ENCODE data around the gene C5.
"Not testable (repeated sequence)": the region's sequence is repeated elsewhere in the genome, so short reads cannot be mapped to it uniquely, and the experiment has no call there.

The C5 gene

GRCh38 chr9:120980951-120981350 lies 69.1 kb downstream of the C5 start:
- Histone ChIP-seq H3K9ac (ENCODE audit: low read depth, low read length) (no peak overlapping the region; the same call in 1 of the 2 replicates), H3K36me3 (ENCODE audit: insufficient read depth, low read length) (no peaks in the 10 kb centered on the region), H3K4me1 (ENCODE audit: insufficient read depth, low read length) (peaks cover 4% of the 10 kb centered on the region; the same call in 1 of the 2 replicates), H3K9me3 (ENCODE audit: control insufficient read depth, insufficient read depth, low read length) (no peaks in the 10 kb centered on the region)

DNA sequence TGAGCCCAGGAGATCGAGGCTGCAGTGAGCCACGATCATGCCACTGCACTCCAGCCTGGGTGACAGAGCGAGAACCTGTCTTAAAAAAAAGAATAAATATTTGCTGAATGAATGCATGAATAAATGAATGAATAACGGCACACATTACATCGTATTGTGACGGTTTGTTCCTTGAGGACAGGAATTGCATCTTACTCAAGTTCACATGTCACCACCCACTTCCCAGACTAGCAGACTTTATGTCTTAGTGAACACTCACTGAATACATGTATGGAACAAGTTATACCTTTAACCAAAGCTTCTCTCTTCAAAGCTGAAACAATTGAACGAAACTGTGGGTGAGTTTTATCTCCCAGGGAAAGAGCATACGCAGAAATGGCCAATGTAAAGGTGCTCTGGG lies 70.3 kb downstream of the C5 start:
- Histone ChIP-seq H3K9ac (ENCODE audit: low read depth, low read length) (no peak overlapping the region), H3K9me3 (ENCODE audit: control insufficient read depth, insufficient read depth, low read length) (no peaks in the 10 kb centered on the region), H3K4me1 (ENCODE audit: insufficient read depth, low read length) (peaks cover 4% of the 10 kb centered on the region; the same call in 1 of the 2 replicates), H3K36me3 (ENCODE audit: insufficient read depth, low read length) (no peaks in the 10 kb centered on the region)

DNA sequence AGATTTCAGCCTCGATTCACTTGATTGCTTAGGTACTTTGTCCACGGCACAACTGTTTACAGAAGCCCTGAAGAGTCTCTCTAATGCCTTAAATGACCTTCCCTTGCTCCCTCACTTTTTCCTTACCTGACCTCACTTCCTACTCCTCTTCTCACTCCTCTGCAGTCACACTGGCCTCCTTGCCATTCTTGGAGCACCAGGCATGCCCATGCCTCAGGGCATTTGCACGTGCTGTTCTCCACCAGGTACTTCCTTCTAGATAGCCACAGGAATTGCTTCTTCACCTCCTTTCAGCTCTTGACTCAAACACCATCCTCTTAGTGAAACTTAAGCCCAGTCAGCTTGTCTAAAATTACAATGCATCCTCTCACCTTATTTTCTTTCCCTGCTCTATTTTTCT lies 71.1 kb downstream of the C5 start:
- Histone ChIP-seq H3K9me3 (ENCODE audit: control insufficient read depth, insufficient read depth, low read length) (no peaks in the 10 kb centered on the region), H3K9ac (ENCODE audit: low read depth, low read length) (no peak overlapping the region), H3K4me1 (ENCODE audit: insufficient read depth, low read length) (peaks cover 4% of the 10 kb centered on the region; the same call in 1 of the 2 replicates), H3K36me3 (ENCODE audit: insufficient read depth, low read length) (no peaks in the 10 kb centered on the region)

DNA sequence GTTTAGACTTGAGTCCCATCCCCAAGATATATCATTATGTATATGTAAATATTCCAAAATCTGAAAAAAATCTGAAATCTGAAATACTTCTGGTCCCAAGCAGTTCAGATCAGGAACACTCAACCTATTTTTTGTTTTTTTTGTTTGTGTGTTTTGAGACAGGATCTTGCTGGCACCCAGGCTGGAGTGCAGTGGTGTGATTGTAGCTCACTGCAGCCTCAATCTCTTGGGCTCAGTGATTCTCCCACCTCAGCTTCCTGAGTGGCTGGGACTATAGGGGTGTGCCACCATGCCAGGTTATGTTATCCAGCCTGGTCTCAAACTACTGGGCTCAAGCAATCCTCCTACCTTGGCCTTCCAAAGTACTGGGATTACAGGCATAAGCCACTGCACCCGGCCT lies 72.8 kb downstream of the C5 start:
- Histone ChIP-seq H3K9me3 (ENCODE audit: control insufficient read depth, insufficient read depth, low read length) (no peaks in the 10 kb centered on the region), H3K36me3 (ENCODE audit: insufficient read depth, low read length) (no peaks in the 10 kb centered on the region), H3K4me1 (ENCODE audit: insufficient read depth, low read length) (peaks cover 4% of the 10 kb centered on the region; the same call in 1 of the 2 replicates), H3K9ac (ENCODE audit: low read depth, low read length) (no peak overlapping the region)

DNA sequence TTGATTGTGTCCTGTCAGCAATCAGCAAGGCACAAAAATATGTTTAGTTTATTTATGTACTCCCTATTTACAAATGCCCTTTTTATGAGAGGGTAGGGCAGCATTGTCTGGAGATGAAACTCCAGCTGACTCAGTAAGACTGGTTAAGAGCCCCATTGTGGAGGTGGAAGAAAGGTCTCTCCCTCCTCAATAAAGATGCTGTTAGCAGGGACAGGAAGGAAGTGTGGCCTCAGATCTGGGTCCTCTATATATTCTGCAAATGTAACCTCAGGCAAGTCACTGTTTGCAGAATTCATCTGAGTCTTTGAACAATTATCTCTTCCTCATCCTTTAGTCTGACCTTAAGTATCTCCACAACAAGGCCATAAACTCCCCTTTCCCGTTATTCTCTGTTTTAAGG lies 75.2 kb downstream of the C5 start:
- Histone ChIP-seq H3K9ac (ENCODE audit: low read depth, low read length) (no peak overlapping the region), H3K36me3 (ENCODE audit: insufficient read depth, low read length) (no peaks in the 10 kb centered on the region), H3K4me1 (ENCODE audit: insufficient read depth, low read length) (peaks cover 2% of the 10 kb centered on the region; the same call in 1 of the 2 replicates), H3K9me3 (ENCODE audit: control insufficient read depth, insufficient read depth, low read length) (no peaks in the 10 kb centered on the region)

GRCh38 chr9:120974181-120974580 lies 75.9 kb downstream of the C5 start:
- H3K4me1 ChIP-seq (ENCODE audit: insufficient read depth, low read length): no peaks in the 10 kb centered on the region
- H3K9me3 ChIP-seq (ENCODE audit: control insufficient read depth, insufficient read depth, low read length): no peaks in the 10 kb centered on the region
- no peaks in the 10 kb centered on the region for H3K36me3 ChIP-seq (ENCODE audit: insufficient read depth, low read length)
- no peak overlapping the region for H3K9ac ChIP-seq (ENCODE audit: low read depth, low read length)

DNA sequence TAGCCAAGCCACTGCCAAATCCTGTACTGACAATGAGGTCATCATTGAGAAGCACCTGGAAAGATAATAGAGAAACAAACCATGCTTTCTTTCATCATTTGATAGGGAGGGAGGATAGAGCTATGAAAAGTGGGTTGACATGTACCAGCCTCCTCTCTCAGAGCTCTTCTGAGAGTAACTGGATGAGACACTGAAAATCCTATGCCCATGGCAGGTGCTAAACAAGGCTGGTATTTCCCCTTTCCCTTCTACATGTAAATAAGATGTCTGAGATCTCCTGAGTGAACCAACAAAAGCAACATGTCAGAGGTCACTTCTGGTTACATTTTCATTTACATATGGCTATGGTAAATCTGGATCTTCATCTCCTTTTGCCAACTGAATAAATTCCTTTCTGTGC lies 78.1 kb downstream of the C5 start:
- H3K36me3 ChIP-seq (ENCODE audit: insufficient read depth, low read length): no peaks in the 10 kb centered on the region
- no peaks in the 10 kb centered on the region for H3K9me3 ChIP-seq (ENCODE audit: control insufficient read depth, insufficient read depth, low read length)
- H3K9ac ChIP-seq (ENCODE audit: low read depth, low read length): no peak overlapping the region
- H3K4me1 ChIP-seq (ENCODE audit: insufficient read depth, low read length): no peaks in the 10 kb centered on the region

DNA sequence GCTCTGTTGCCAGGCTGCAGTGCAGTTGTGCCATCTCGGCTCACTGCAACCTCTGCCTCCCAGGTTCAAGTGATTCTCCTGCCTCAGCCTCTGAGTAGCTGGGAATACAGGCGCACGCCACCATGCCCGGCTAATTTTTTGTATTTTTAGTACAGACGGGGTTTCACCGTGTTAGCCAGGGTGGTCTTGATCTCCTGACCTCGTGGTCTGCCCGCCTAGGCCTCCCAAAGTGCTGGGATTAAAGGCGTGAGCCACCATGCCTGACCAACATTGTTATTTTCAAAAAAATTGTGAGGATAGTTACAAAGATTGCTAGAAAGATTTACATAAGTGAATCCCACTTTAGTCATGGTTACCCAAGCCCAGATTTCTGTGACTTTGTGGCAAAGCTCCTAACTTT lies 78.6 kb downstream of the C5 start:
- H3K9ac ChIP-seq (ENCODE audit: low read depth, low read length); H3K9me3 ChIP-seq (ENCODE audit: control insufficient read depth, insufficient read depth, low read length); H3K36me3 ChIP-seq (ENCODE audit: insufficient read depth, low read length); H3K4me1 ChIP-seq (ENCODE audit: insufficient read depth, low read length): not testable (repeated sequence)

DNA sequence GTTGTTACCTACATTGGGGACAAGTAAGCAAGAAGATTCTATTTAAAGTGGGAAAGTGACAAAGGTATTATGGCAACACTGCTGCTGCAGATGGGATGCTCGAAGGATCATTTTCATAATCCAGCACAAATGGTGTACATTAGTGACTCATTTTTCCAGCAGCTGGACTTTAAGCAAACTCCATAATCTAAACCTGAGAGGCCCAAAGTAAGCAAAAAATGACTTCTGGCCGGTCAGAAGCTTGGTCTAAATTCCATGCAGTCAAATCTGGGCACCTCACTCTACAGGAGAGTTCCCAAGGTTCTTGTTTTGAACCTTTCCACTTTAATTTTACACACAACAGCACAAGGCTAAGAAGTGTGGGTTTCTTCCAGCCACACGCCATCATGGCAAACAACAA lies 79.8 kb downstream of the C5 start:
- Histone ChIP-seq H3K4me1 (ENCODE audit: insufficient read depth, low read length) (peaks cover 7% of the 10 kb centered on the region; the same call in 1 of the 2 replicates), H3K36me3 (ENCODE audit: insufficient read depth, low read length) (no peaks in the 10 kb centered on the region), H3K9ac (ENCODE audit: low read depth, low read length) (no peak overlapping the region), H3K9me3 (ENCODE audit: control insufficient read depth, insufficient read depth, low read length) (no peaks in the 10 kb centered on the region)

DNA sequence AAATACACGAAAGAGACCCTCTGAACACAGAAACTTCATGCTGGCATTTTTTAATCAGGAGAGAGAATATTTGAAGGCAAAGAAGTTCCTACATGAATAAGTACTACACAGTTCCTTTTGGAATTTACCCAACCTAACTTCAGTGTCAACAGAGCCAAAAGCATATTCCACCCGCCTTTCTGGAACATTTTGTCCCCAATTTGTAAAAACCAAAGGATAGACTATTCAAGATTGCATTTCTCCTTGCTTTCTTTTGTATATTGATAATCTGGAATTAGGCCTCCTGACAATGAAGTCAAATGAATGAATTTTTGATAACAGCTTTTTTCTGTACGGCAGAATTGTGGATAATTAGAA lies 84.1 kb downstream of the C5 start:
- Histone ChIP-seq H3K9ac (ENCODE audit: low read depth, low read length) (no peak overlapping the region), H3K9me3 (ENCODE audit: control insufficient read depth, insufficient read depth, low read length) (no peaks in the 10 kb centered on the region), H3K36me3 (ENCODE audit: insufficient read depth, low read length) (no peaks in the 10 kb centered on the region), H3K4me1 (ENCODE audit: insufficient read depth, low read length) (peaks cover 13% of the 10 kb centered on the region; the same call in 1 of the 2 replicates)

- no peaks in the 10 kb centered on the region for H3K36me3 ChIP-seq (ENCODE audit: insufficient read depth, low read length)
- no peak overlapping the region for H3K9ac ChIP-seq (ENCODE audit: low read depth, low read length)
- H3K4me1 ChIP-seq (ENCODE audit: insufficient read depth, low read length): peaks cover 13% of the 10 kb centered on the region; the same call in 1 of the 2 replicates
- H3K9me3 ChIP-seq (ENCODE audit: control insufficient read depth, insufficient read depth, low read length): no peaks in the 10 kb centered on the region
Observed at GRCh38 chr9:120965344-120966012, 84.6 kb downstream of the C5 start.

GRCh38 chr9:120961936-120962335 lies 88.1 kb downstream of the C5 start:
- Histone ChIP-seq H3K9ac (ENCODE audit: low read depth, low read length) (no peak overlapping the region), H3K9me3 (ENCODE audit: control insufficient read depth, insufficient read depth, low read length) (no peaks in the 10 kb centered on the region), H3K36me3 (ENCODE audit: insufficient read depth, low read length) (no peaks in the 10 kb centered on the region), H3K4me1 (ENCODE audit: insufficient read depth, low read length) (peaks cover 13% of the 10 kb centered on the region; the same call in 1 of the 2 replicates)

GRCh38 chr9:120960001-120960400 lies 90.1 kb downstream of the C5 start:
- Histone ChIP-seq H3K4me1 (ENCODE audit: insufficient read depth, low read length) (peaks cover 5% of the 10 kb centered on the region; the same call in 1 of the 2 replicates), H3K36me3 (ENCODE audit: insufficient read depth, low read length) (no peaks in the 10 kb centered on the region), H3K9ac (ENCODE audit: low read depth, low read length) (no peak overlapping the region), H3K9me3 (ENCODE audit: control insufficient read depth, insufficient read depth, low read length) (no peaks in the 10 kb centered on the region)

DNA sequence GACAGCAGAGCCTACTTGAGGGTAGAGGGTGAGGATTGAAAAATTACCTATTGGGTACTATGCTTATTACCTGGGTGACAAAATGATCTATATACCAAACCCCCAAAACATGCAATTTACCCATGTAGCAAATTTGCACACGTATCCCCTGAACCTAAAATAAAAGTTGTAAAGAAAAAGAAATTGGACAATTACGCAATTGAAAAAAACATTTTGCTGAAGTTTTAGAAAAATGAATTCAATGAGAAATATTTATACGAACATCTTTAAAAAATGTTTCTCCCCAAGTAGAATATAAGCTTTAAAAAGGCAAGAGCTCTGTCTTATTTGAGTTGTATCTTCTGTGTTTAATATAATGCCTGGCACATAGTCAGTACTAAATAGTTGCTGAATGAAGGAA lies 93.2 kb downstream of the C5 start:
- Histone ChIP-seq H3K9me3 (ENCODE audit: control insufficient read depth, insufficient read depth, low read length) (no peaks in the 10 kb centered on the region), H3K9ac (ENCODE audit: low read depth, low read length) (no peak overlapping the region), H3K4me1 (ENCODE audit: insufficient read depth, low read length) (peaks cover 4% of the 10 kb centered on the region; the same call in 1 of the 2 replicates), H3K36me3 (ENCODE audit: insufficient read depth, low read length) (no peaks in the 10 kb centered on the region)

DNA sequence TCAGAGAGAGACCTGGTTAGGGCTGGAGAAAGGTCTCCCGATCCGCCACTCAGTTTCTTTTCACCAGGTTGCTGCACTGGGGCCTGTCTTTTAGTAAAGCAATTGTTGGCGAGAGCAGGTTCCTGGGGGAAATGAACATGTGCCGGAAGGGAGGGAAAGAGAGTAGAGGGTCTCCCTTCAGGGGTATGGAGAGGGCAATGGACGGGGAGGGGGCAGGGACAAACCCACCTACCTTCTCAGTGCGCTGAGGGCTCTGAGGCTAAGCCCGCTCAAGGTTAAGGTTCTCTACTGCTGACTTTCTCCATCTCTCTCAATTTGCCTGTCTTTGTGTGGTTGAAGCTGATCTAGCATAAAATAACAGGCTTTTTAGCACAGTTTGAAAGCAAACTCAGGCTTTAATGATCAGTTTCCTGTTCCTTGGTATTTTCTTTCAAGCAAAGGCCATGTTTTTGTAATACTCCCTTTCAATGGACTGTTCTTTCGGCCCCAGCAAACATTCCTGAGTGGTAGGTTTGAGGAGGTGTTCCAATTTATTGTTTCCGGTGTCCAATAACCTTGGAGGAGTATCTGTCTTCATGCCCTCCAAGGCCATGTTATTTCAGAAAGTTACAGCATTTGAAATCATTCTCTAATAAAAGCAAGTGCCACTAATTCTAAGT lies 98.0 kb downstream of the C5 start:
- Histone ChIP-seq H3K36me3 (ENCODE audit: insufficient read depth, low read length) (no peaks in the 10 kb centered on the region), H3K9ac (ENCODE audit: low read depth, low read length) (no peak overlapping the region; the same call in 1 of the 2 replicates), H3K9me3 (ENCODE audit: control insufficient read depth, insufficient read depth, low read length) (no peaks in the 10 kb centered on the region), H3K4me1 (ENCODE audit: insufficient read depth, low read length) (peaks cover 10% of the 10 kb centered on the region; the same call in 1 of the 2 replicates)

Measured in ES-I3 (cell line).